Measurements from ENCODE around the gene CCL19. TPM values are rescaled to one million over a fixed set of nuclear protein-coding genes. Genes with fewer than 3 reads are reported as not detected.

CCL19 gene
- total and polyA plus RNA-seq, 2 of the 8 experiments (the other 6 are each of a cell fraction or from before 2014, with no cell fraction given), result not detected

- Histone ChIP-seq H4K20me1 (replicated peaks in 1 of 2; ENCODE audit: control insufficient read depth in 1 of 2, insufficient read depth in 2 of 2, low read length in 2 of 2) (no peaks in the 10 kb centered on the region), H2BK12ac (ENCODE audit: low read depth, low read length) (no peak within 1 kb of the TSS), H3K4me2 (ENCODE audit: insufficient read depth in 1 of 2, low read depth in 2 of 2, low read length in 2 of 2) (no peak within 1 kb of the TSS), H2BK20ac (ENCODE audit: low read length) (no peak within 1 kb of the TSS), H4K91ac (replicated peaks; ENCODE audit: insufficient read length, low read length) (no peak within 1 kb of the TSS), H2BK120ac (replicated peaks; ENCODE audit: low read depth, low read length) (no peak within 1 kb of the TSS), H4K8ac (ENCODE audit: extremely low read depth, insufficient read depth, low read length) (no peak within 1 kb of the TSS), H3K23me2 (ENCODE audit: low read depth, low read length) (peaks cover 9% of the 10 kb centered on the region), H3K14ac (ENCODE audit: insufficient read length) (no peak within 1 kb of the TSS), H3K9me3 (ENCODE audit: insufficient read depth in 2 of 2, low read depth in 1 of 2, low read length in 1 of 2) (no peaks in the 10 kb centered on the region), H3K36me3 (ENCODE audit: control insufficient read depth in 2 of 4, insufficient read depth in 4 of 4, low read length in 3 of 4) (no peaks in the 10 kb centered on the region), H3K23ac (ENCODE audit: insufficient read length) (no peak within 1 kb of the TSS), H3K56ac (replicated peaks; ENCODE audit: insufficient read length, low read depth, low read length) (no peak within 1 kb of the TSS), H2BK15ac (ENCODE audit: low read length) (no peak within 1 kb of the TSS), H3K27ac (ENCODE audit: low read depth, low read length) (no peak within 1 kb of the TSS), H3K9ac (replicated peaks in 1 of 4; ENCODE audit: extremely low read depth in 1 of 4, low read depth in 3 of 4, low read length in 3 of 4) (no peak within 1 kb of the TSS), H3K4me1 (replicated peaks in 1 of 4; ENCODE audit: control insufficient read depth in 3 of 4, insufficient read depth in 4 of 4, low read length in 3 of 4) (peaks cover 0 to 4% (median 2%) of the 10 kb centered on the region in 4 experiments; a peak in 2 of 7 replicates), H3K18ac (ENCODE audit: extremely low read depth, low read length) (no peak within 1 kb of the TSS), H4K5ac (ENCODE audit: insufficient read length, low read depth, low read length) (no peak within 1 kb of the TSS), H2BK5ac (ENCODE audit: low read depth, low read length) (no peak within 1 kb of the TSS), H3K79me2 (ENCODE audit: control insufficient read depth in 1 of 2, insufficient read depth in 2 of 2, low read length in 2 of 2) (peaks cover 0 to 8% of the 10 kb centered on the region in 2 experiments; a peak in 1 of 4 replicates), H3K27me3 (replicated peaks in 1 of 4; ENCODE audit: control insufficient read depth in 3 of 4, extremely low read depth in 1 of 4, insufficient read depth in 3 of 4, low read length in 3 of 4) (peaks cover 0 to 5% (median 0%) of the 10 kb centered on the region in 4 experiments; a peak in 2 of 7 replicates), H3K4ac (replicated peaks; ENCODE audit: insufficient read length, low read depth, low read length) (no peak within 1 kb of the TSS), H2AFZ (ENCODE audit: low read length) (no peak within 1 kb of the TSS), H3K79me1 (ENCODE audit: low read depth, low read length) (no peaks in the 10 kb centered on the region), H2AK5ac (ENCODE audit: low read depth, low read length) (no peak within 1 kb of the TSS), H3K4me3 (ENCODE audit: extremely low read depth in 1 of 4, insufficient read depth in 2 of 4, low read depth in 3 of 4, low read length in 4 of 4) (no peak within 1 kb of the TSS)
- WGBS, 2 experiments (ENCODE audit: extremely low coverage in 1 of 2, insufficient coverage in 1 of 2, insufficient read length in 1 of 2, insufficient replicate concordance in 2 of 2, low coverage in 1 of 2, low lambda C conversion rate in 2 of 2, missing lambda C conversion rate in 1 of 2), result 82% methylated on average over 4 of the region's 4 CpGs; no CpG with 5 or more reads in 1 of the 2 experiments
- CTCF ChIA-PET (ENCODE audit: partially characterized antibody), result interaction anchor here (0.8 to 15.2 kb wide), 8 partner anchors 10 to 51 kb away, joined by 4 to 277 read pairs (median 7); partner anchors contain the start of genes GALT, IL11RA, RPP25L and SIGMAR1
- FAIRE-seq (no peak), DNase-seq (ENCODE audit: low read depth in 1 of 2, low spot score in 2 of 2) (no peak)
- POLR2A ChIA-PET (ENCODE audit: partially characterized antibody), result interaction anchor here (7.7 kb wide), 1 partner anchor 13 kb away, joined by 92 read pairs; the partner anchor contains the start of genes GALT and IL11RA
- TF ChIP-seq GABPA (IDR thresholded peaks at IDR 0.05; ENCODE audit: borderline replicate concordance, insufficient read depth, low read length), result no peak
- no peak for TF ChIP-seq GTF2F1 (IDR thresholded peaks at IDR 0.05; ENCODE audit: borderline replicate concordance, low read depth, low read length)
- TF ChIP-seq EGR1 (IDR thresholded peaks at IDR 0.05; ENCODE audit: borderline replicate concordance, low read depth, low read length), result no peak
- no peak for TF ChIP-seq CBX8 (IDR thresholded peaks at IDR 0.05; ENCODE audit: borderline replicate concordance, low read depth, low read length)
- no peak for TF ChIP-seq TEAD4 (IDR thresholded peaks at IDR 0.05; ENCODE audit: low read depth, low read length)
- TF ChIP-seq HDAC6 (IDR thresholded peaks at IDR 0.05; ENCODE audit: low read depth, low read length), result no peak
- no peak for TF ChIP-seq TAF7 (optimal IDR thresholded peaks at IDR 0.05; ENCODE audit: borderline replicate concordance, low read depth, low read length)
- TF ChIP-seq USF2 (IDR thresholded peaks at IDR 0.05; ENCODE audit: low read length), result no peak
- TF ChIP-seq BRCA1 (IDR thresholded peaks at IDR 0.05; ENCODE audit: low read depth, low read length), result no peak
- no peak for TF ChIP-seq SAP30 (IDR thresholded peaks at IDR 0.05; ENCODE audit: insufficient read depth, insufficient replicate concordance, low read length)
- no peak for TF ChIP-seq TCF12 (IDR thresholded peaks at IDR 0.05; ENCODE audit: low read depth, low read length)
These were observed 28.4 kb downstream of the CCL19 start, which contains the start of gene CCL27 for GRCh38 chr9:34662526-34663302. Gene CCL27 (minus strand): TSS chr9:34662657. CDS start chr9:34662633, 24 bp downstream.
